ENCODE measurements around the gene SFXN3.

Gene SFXN3

GRCh38 chr10:101000127-101000914 is 30.7 kb upstream of the SFXN3 start:
- no peak for DNase-seq

DNA sequence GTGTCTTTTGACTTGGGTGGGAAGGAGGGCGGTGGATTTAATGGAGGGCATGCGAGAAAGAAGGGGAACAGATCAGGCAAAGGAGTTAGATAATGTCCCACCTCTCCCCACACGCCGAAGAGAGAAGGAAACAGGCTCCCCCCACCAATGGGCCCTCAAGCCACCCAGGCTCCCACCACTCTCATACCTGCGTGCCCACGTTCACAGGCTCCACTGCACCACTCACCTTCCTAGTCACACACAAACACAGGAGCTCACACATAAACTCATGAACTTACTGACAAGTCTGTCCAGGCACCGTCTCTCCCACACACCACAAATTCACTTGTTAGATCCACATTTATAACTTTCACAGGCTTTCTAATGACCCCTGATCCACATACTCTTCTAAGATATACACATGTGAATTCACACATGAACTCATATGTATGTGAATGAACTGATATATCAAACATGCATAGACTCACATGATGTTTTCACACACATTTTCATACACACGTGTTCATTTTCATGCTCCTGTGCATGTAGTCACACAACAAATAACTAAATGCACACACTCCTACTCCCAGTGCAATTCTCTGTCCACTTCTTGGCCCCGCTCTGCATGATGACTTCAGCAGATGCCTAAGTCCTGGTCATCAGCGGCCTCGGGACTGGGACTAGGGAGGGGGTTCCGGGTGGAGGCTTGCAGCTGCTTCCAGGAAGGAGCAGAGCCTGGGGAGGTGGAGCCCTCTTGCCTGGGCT is 29.9 kb upstream of the SFXN3 start:
- no peak for DNase-seq

GRCh38 chr10:101001659-101002035 is 29.4 kb upstream of the SFXN3 start:
- DNase-seq, result no peak

GRCh38 chr10:101002456-101002855 is 28.6 kb upstream of the SFXN3 start:
- no peak for DNase-seq

- no peak for DNase-seq
Measured at GRCh38 chr10:101003639-101004206, 27.3 kb upstream of the SFXN3 start.

DNA sequence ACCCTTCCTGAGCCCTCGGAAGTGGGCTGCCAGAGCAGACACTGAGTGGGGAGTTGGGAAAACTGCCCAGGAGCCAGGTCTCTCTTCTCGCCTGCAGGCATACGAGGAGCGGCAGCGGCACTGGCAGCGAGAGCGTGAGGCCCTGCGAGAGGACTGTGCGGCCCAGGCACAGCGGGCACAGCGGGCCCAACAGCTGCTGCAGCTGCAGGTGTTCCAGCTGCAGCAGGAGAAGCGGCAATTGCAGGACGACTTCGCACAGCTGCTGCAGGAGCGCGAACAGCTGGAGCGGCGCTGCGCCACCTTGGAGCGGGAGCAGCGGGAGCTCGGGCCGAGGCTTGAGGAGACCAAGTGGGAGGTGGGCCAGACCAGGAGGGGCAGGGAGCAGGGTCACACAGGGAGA is 25.7 kb upstream of the SFXN3 start:
- DNase-seq, result no peak

DNA sequence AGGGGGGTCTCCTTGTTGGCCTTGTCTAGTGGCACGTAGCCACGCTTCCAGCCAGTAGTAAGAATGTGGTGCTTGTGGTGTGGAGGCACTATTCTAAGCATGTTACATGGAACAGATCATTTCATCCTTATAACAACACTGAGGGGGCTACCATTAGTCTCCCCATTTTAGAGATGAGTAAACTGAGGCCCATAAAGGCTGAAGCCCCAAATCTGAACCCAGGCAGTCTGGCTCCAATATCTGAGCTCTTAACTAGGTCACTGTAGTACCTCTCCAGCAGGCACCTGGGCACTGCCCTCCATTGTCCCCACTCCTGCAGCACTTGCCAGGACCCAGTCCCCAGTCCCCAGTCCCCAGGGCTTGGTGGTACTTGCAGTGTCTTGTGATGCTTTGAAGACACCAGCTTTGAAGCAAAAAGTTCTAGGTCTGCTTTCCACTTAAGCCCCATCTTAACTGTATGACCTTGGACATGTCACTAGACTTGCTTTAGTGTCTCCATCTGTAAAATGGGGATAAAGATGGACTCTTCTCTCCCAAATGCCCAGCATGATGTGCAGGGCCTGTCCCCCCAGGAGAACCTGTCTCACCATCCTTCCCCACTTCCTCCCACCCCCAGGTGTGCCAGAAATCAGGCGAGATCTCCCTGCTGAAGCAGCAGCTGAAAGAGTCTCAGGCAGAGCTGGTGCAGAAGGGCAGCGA is 25.0 kb upstream of the SFXN3 start:
- no peak for DNase-seq

DNA sequence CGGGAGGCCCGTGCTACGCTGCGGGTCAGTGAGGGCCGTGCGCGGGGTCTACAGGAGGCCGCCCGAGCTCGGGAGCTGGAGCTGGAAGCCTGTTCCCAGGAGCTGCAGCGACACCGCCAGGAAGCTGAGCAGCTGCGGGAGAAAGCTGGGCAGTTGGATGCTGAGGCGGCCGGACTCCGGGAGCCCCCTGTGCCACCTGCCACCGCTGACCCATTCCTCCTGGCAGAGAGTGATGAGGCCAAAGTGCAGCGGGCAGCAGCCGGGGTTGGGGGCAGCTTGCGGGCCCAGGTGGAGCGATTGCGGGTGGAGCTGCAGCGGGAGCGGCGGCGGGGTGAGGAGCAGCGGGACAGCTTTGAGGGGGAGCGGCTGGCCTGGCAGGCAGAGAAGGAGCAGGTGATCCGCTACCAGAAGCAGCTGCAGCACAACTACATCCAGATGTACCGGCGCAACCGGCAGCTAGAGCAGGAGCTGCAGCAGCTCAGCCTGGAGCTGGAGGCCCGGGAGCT is 24.4 kb upstream of the SFXN3 start:
- no peak for DNase-seq

DNA sequence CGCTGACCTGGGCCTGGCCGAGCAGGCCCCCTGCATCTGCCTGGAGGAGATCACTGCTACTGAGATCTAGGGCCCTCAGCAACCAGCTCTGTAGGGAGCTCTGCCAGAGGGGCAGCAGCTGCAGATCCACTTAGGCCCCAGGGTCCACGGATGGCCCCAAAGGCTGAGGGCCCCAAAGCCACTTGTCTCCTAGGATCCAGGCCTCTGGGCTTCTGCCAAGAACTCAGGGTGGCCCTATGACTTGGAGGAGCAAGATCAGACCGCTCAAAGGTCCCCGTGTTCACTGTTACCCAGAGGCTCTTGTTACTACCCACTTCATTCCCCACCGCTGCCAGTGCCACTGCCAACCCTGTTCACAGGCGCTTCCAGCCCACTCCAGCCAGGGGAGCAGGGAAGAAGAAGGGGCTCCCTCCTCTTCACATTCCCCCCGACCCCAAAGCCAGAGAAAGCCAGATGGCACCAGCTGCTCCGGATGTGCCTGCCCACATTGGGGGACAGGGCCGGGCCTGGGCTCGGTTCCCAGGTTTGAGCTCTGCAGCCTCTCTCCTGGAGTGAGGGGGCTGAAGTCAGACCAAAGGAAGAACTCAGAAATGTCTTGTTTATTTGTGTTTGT is 23.8 kb upstream of the SFXN3 start:
- no peak for DNase-seq

- no peak for DNase-seq
Measured at GRCh38 chr10:101007915-101008822, 22.9 kb upstream of the SFXN3 start.

DNA sequence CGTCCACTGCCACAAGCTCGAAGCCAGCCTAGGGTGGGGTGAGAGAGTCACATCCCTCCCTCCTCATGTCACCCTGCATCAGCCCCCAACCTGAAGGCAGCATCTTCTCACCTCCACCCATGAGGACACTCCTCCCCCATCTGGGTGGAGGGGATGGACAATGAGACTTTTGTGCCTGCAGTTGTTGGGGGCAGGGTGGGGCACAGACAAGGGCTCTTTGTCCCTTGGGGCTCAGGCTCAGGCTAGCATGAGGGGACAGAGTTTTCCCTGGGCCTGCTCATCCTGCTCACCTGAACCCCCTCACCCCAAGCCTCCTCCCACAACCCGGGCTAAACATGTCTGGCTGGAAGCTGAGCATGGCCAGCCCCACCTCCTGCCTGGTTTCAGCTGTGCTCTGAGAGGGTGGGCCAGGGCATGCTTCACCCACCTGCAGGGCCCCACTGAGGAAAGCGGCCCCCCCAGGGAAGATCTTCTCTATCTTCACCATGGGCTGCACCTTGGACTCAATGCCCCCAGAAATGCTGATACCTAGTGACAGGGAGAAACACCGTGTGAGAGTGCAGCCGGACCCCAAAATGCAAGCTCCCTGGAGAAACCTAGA is 22.1 kb upstream of the SFXN3 start:
- DNase-seq, result no peak

- DNase-seq, result no peak
Measured at GRCh38 chr10:101010329-101010728, 20.7 kb upstream of the SFXN3 start.

DNA sequence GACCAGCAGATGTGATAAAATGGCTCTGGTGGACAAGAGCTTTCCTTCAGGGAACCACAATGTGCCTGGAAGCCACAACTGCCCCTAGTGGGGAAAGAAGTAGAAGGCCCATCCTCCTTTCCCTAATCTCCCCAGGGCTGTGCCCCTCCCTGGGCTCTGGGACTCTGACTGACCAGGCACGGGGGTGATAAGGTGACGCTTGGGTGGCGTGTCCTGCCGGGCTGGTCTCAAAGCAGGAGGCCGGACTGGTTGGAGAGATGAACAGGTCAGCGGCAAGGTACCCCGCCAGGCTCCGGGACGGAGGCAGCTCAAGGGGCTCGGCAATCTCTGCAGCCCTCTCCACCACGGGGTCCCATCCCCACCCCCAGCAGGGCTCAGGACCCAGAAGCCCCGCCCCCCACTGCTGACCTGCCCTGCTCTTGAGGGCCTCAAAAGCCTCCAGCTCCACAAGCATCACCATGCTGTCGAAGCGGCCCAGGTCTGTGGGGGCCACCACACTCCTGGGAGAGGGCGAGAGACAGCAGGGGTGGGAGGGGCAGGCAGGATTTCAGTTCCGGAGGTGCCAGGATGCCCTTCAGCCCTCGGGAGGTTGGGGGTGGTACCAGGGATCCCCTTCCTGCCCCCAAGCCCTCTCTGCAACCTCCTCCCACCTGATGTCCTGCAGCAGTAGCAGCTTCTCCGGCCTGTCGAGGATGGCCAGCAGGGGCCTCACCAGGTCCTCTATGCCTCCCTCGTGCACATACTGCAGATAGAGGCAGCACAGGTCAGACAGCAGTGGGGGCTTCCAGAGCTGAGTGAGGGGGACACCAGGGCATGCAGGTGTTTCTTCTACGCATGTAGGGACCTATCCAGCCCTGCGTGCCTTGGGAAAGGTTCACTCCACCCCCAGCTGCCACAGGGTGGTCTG is 19.3 kb upstream of the SFXN3 start:
- DNase-seq, result no peak

- peak; percentile 65 for DNase-seq
Measured at GRCh38 chr10:101012525-101013364, 18.3 kb upstream of the SFXN3 start.

GRCh38 chr10:101013365-101013825 is 17.6 kb upstream of the SFXN3 start:
- no peak for DNase-seq

DNA sequence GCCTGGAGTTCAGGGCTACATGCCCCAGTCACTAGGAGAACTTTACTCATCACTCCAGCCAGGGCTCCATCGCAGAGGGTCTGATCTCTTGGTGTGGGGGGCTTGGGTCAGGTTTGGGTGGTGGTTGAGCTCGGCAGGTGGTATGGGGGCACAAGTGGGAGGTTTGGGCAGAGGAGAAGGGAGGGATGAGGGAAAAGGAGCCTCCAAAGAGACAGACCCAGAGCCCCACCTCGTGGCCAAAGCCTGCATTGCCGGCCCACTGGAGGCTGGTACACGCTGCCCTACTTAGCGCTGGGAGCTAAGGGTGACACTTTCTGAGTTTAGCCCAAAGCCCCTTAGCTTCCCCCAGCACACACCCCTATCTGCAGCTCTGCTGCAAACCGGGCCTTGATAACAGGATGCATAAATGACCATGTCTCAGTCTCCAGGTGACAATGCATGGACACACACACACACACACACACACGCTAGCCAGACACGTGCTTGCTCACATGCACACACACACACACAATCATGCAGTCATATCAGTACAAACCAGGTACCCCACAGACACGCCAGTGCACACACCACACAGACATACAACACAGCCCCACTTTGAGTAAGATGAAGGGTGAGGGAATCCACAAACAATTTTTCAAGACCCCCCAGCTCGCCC is 16.7 kb upstream of the SFXN3 start:
- DNase-seq, result peak; percentile 28 to 37

DNA sequence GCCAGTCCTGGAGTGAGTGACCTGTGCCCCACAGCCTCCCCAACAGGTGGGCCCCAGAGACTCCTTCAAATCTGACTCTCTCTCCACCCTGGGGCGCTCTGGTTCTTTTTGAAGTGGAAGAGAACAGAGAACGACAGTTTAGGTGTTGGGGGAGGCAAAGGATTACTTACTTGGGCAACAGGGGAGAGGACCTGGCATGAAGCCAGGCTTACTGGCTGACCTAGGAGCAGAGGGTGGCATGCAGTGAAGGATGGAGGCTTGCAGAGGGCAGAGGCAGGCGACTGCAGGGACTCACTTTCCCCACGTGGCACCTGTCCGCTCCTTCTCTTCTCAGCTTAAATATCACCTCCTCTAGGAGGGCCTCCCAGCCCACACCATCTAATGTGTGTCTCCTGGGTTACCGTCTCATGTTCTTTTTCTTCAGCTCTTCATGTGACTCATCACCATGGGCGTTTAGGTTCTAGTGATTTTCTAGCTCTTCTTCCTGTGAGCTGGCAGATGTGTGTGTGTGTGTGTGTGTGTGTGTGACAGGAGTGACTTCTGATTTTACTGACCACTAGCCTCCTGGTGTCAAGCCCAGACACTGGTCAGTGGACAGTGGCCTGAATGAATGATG is 16.0 kb upstream of the SFXN3 start:
- no peak for DNase-seq

DNA sequence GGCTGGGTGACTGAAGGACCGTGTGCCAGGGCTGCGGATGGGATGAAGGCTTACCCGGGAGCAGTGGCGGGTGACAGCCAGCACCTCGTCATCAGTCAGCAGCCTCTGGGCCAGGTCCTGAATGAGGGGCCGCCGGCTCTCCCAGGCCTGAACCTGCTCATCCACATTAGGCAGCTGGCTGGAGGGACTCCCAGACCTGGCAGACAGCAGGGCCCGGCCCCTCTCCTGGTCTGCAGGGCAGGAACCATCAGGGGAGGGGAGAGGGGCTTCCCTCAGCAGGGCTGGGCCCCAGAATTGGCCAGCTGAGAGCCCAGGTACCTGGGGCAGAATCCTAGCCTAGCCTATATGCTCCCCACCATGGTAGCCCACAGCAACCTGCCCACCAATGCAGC is 15.5 kb upstream of the SFXN3 start:
- no peak for DNase-seq
